Smooth muscle cell (in vitro differentiated cells): ENCODE measurements around the gene FGFR4. TPM values are rescaled to one million over a fixed set of nuclear protein-coding genes. Genes with fewer than 3 reads are reported as not detected.

Experiments
- DNase-seq: peaks from one replicate; lab custom pipeline; 2025; ENCODE audit not compliant: unreplicated experiment; lab: John Stamatoyannopoulos, UW
- H2AFZ ChIP-seq: fragments of 200-600 bp; sonication (generic); 2 replicates; pipeline ENCODE4 v1.6.0; 2016; ENCODE audit warnings: antibody characterized with exemption, low read depth, mild to moderate bottlenecking
- H3F3A ChIP-seq: fragments of 200-600 bp; sonication (generic); 2 replicates; pipeline ENCODE4 v1.6.0; 2017; ENCODE audit warnings: antibody characterized with exemption, low read depth
- H3K27ac ChIP-seq: fragments of 200-600 bp; sonication (generic); 2 replicates; pipeline ENCODE4 v1.5.1; 2016; ENCODE audit warnings: low read depth, mild to moderate bottlenecking
- H3K27me3 ChIP-seq: fragments of 200-600 bp; sonication (generic); 2 replicates; pipeline ENCODE4 v1.6.1; 2016; ENCODE audit warnings: low read depth, mild to moderate bottlenecking
- H3K36me3 ChIP-seq: fragments of 200-600 bp; sonication (generic); 2 replicates; pipeline ENCODE4 v1.5.1; 2016; ENCODE audit warnings: low read depth
- H3K4me1 ChIP-seq: fragments of 200-600 bp; sonication (generic); 2 replicates; pipeline ENCODE4 v1.5.1; 2016; ENCODE audit warnings: low read depth
- H3K4me2 ChIP-seq: fragments of 200-600 bp; sonication (generic); 2 replicates; pipeline ENCODE4 v1.6.0; 2016; ENCODE audit warnings: mild to moderate bottlenecking
- H3K4me3 ChIP-seq: fragments of 200-600 bp; sonication (generic); 2 replicates; pipeline ENCODE4 v1.5.1; 2016; ENCODE audit warnings: mild to moderate bottlenecking
- H3K79me2 ChIP-seq: fragments of 200-600 bp; sonication (generic); 2 replicates; pipeline ENCODE4 v1.6.0; 2016; ENCODE audit warnings: low read depth, mild to moderate bottlenecking
- H3K9ac ChIP-seq: fragments of 200-600 bp; sonication (generic); 2 replicates; pipeline ENCODE4 v1.6.0; 2016; ENCODE audit warnings: low read depth
- H3K9me3 ChIP-seq: fragments of 200-600 bp; sonication (generic); replicated peaks from 2 replicates; pipeline ENCODE4 v1.5.1; 2016; ENCODE audit warnings: low read depth
- H4K20me1 ChIP-seq: fragments of 200-600 bp; sonication (generic); 2 replicates; pipeline ENCODE4 v1.6.0; 2016; ENCODE audit warnings: low read depth
- CTCF ChIP-seq: fragments of 200-600 bp; sonication (generic); IDR thresholded peaks from 2 replicates; pipeline ENCODE4 v1.5.1; 2017; ENCODE audit warnings: borderline replicate concordance, mild to moderate bottlenecking, antibody characterized with exemption; ENCODE audit not compliant: insufficient read depth, poor library complexity, severe bottlenecking
- WGBS: methylation state at CpG from one replicate; pipeline ENCODE4 v1.1.7; 2016; ENCODE audit warnings: low lambda C conversion rate; 5-methylcytosine and 5-hydroxymethylcytosine counted together
- polyA plus RNA-seq: library from polyadenylated mRNA; unstranded; fragments of >200 nt; fragmentation: Nextera tagmentation; extraction: Ambion mirVana; gene quantifications from 2 replicates; pipeline ENCODE4 v1.2.1, GENCODE V29; 2016
- total RNA-seq: library from RNA; depleted of rRNA; stranded (reverse); fragments of >200 nt; gene quantifications from 2 replicates; pipeline ENCODE4 v1.2.3, GENCODE V29; 2014

Gene FGFR4
- total and polyA plus RNA-seq, 2 experiments from 2014 or later = 0.90 to 1.1 TPM

GRCh38 chr5:177123789-177124485, 37.2 kb downstream of the FGFR4 start:
- no peak overlapping the region for H3K4me3 ChIP-seq
- WGBS = 91% methylated on average over 15 of the region's 15 CpGs
- no peaks in the 10 kb centered on the region for H3K9me3 ChIP-seq
- H4K20me1 ChIP-seq = no peaks in the 10 kb centered on the region
- no peak for DNase-seq
- H2AFZ ChIP-seq = no peak overlapping the region
- no peaks in the 10 kb centered on the region for H3K27me3 ChIP-seq
- TF ChIP-seq CTCF = no peak
- no peak overlapping the region for H3K27ac ChIP-seq
- no peaks in the 10 kb centered on the region for H3K79me2 ChIP-seq
- H3K36me3 ChIP-seq = no peaks in the 10 kb centered on the region
- no peak overlapping the region for H3K9ac ChIP-seq
- no peaks in the 10 kb centered on the region for H3K4me1 ChIP-seq
- H3F3A ChIP-seq = no peaks in the 10 kb centered on the region
- H3K4me2 ChIP-seq = no peak overlapping the region

GRCh38 chr5:177124486-177124991, 37.8 kb downstream of the FGFR4 start:
- Histone ChIP-seq H4K20me1 (no peaks in the 10 kb centered on the region), H3F3A (no peaks in the 10 kb centered on the region), H3K4me3 (no peak overlapping the region), H3K79me2 (no peaks in the 10 kb centered on the region), H3K9me3 (no peaks in the 10 kb centered on the region), H3K36me3 (no peaks in the 10 kb centered on the region), H3K9ac (no peak overlapping the region), H3K4me1 (no peaks in the 10 kb centered on the region), H3K27me3 (no peaks in the 10 kb centered on the region), H3K4me2 (no peak overlapping the region), H3K27ac (no peak overlapping the region), H2AFZ (no peak overlapping the region)
- no peak for DNase-seq
- WGBS = 69% methylated on average over 4 of the region's 4 CpGs
- TF ChIP-seq CTCF = no peak

- TF ChIP-seq CTCF = no peak
- H3K79me2 ChIP-seq = no peaks in the 10 kb centered on the region
- H3K4me2 ChIP-seq = no peak overlapping the region
- H3K9me3 ChIP-seq = no peaks in the 10 kb centered on the region
- no peak for DNase-seq
- H2AFZ ChIP-seq = no peak overlapping the region
- H3K27me3 ChIP-seq = no peaks in the 10 kb centered on the region
- no peaks in the 10 kb centered on the region for H3F3A ChIP-seq
- no peaks in the 10 kb centered on the region for H3K36me3 ChIP-seq
- no peak overlapping the region for H3K9ac ChIP-seq
- no peak overlapping the region for H3K4me3 ChIP-seq
- H3K4me1 ChIP-seq = peaks cover 6% of the 10 kb centered on the region
- no peaks in the 10 kb centered on the region for H4K20me1 ChIP-seq
- H3K27ac ChIP-seq = no peak overlapping the region
- 79% methylated on average over 1 of the region's 1 CpG for WGBS
These were observed 40.1 kb downstream of the FGFR4 start for GRCh38 chr5:177126771-177127170.

- no peaks in the 10 kb centered on the region for H3K9me3 ChIP-seq
- H3K27ac ChIP-seq = no peak overlapping the region
- no peak overlapping the region for H3K4me3 ChIP-seq
- no peaks in the 10 kb centered on the region for H3F3A ChIP-seq
- no peak overlapping the region for H2AFZ ChIP-seq
- H3K36me3 ChIP-seq = no peaks in the 10 kb centered on the region
- 98% methylated on average over 4 of the region's 4 CpGs for WGBS
- no peaks in the 10 kb centered on the region for H3K79me2 ChIP-seq
- H4K20me1 ChIP-seq = no peaks in the 10 kb centered on the region
- no peak overlapping the region for H3K9ac ChIP-seq
- H3K4me1 ChIP-seq = peaks cover 6% of the 10 kb centered on the region
- H3K4me2 ChIP-seq = no peak overlapping the region
- no peak for DNase-seq
- TF ChIP-seq CTCF = no peak
- no peaks in the 10 kb centered on the region for H3K27me3 ChIP-seq
These were observed 41.9 kb downstream of the FGFR4 start for GRCh38 chr5:177128551-177128981.
